Kidney (tissue), 14 donors: ENCODE measurements around the gene SPAG7. TPM values are rescaled to one million over a fixed set of nuclear protein-coding genes. Genes with fewer than 3 reads are reported as not detected.

Experiments
- DNase-seq, 5 donors: peaks; one replicate each; pipeline ENCODE4 v3.0.0-alpha.2; 2013 to 2020
- FAIRE-seq: peaks from 2 replicates; lab custom pipeline; 2012; peaks lifted over from hg19 to GRCh38; lab: Jason Lieb, UNC
- H3K27ac ChIP-seq, 2 donors: one replicate each; pipeline ENCODE4 v1.7.0; 2013; ENCODE audit warnings: low read depth in 2 of 2, low read length in 2 of 2, inconsistent platforms in 1 of 2
- H3K27me3 ChIP-seq: one replicate; pipeline ENCODE4 v1.7.1; 2013; ENCODE audit warnings: low read length, inconsistent platforms; ENCODE audit not compliant: control insufficient read depth, insufficient read depth
- H3K36me3 ChIP-seq, 3 donors: one replicate each; pipeline versions ENCODE4 v1.7.0 to v1.7.1; 2013; ENCODE audit warnings: low read length in 3 of 3, control low read depth in 1 of 3, inconsistent platforms in 1 of 3; ENCODE audit not compliant: insufficient read depth in 3 of 3, control insufficient read depth in 2 of 3
- H3K4me1 ChIP-seq, 3 donors: one replicate each; pipeline versions ENCODE4 v1.7.0 to v1.7.1; 2013; ENCODE audit warnings: low read length in 3 of 3, inconsistent platforms in 1 of 3, low read depth in 1 of 3; ENCODE audit not compliant: control insufficient read depth in 2 of 3, insufficient read depth in 2 of 3
- H3K4me3 ChIP-seq, 3 donors: one replicate each; pipeline versions ENCODE4 v1.7.0 to v1.8.1; 2013; ENCODE audit warnings: low read length in 3 of 3, control low read depth in 1 of 3, inconsistent platforms in 1 of 3
- H3K9ac ChIP-seq, 3 donors: one replicate each; pipeline versions ENCODE4 v1.7.0 to v1.7.1; 2013; ENCODE audit warnings: low read length in 3 of 3, control low read depth in 1 of 3, inconsistent platforms in 1 of 3
- H3K9me3 ChIP-seq, 3 donors: one replicate each; pipeline versions ENCODE4 v1.7.0 to v1.7.1; 2013; ENCODE audit warnings: low read length in 3 of 3, control low read depth in 1 of 3, inconsistent platforms in 1 of 3; ENCODE audit not compliant: control insufficient read depth in 2 of 3, insufficient read depth in 1 of 3
- CTCF ChIP-seq: IDR thresholded peaks from 3 replicates; pipeline ENCODE4 v1.5.1; 2012; ENCODE audit warnings: mild to moderate bottlenecking, moderate library complexity, borderline replicate concordance; ENCODE audit not compliant: insufficient read depth; ENCODE audit errors: extremely low read depth
- intact Hi-C: fragments of 100-400 bp; cut with DNase I; formaldehyde crosslinking; loops from one replicate; pipeline ENCODE4 v1.11.1; 2022
- polyA plus RNA-seq: library from polyadenylated mRNA; stranded (reverse); fragments of 350-450 nt; fragmentation: Illumina TruSeq; extraction: RNeasy Lipid Tissue Mini Kit (QIAGEN cat#74804); gene quantifications from one replicate; pipeline ENCODE4 v1.2.3, GENCODE V29; 2014; ENCODE audit warnings: low read depth, low replicate concordance; ENCODE audit not compliant: insufficient read depth
- total RNA-seq: library from RNA; stranded (reverse); fragmentation: NEBNext Ultra II Directional; extraction: Animal tissue kit (Norgen Biotek cat#: 25700); gene quantifications from one replicate; pipeline ENCODE4 v1.2.1, GENCODE V29; 2021
- donor health status: control.
- donor health status: control.
- donor health status: control.
- donor health status: control.
- donor health status: control.
- donor health status: DM: yes; HTN: yes; CAD: no.
- donor health status: Normal renal cell carcinoma (clear cell type).

The SPAG7 gene
- total and polyA plus RNA-seq, 2 donors from 2014 or later: 73.6 to 157 TPM

- Histone ChIP-seq H3K4me1 (peaks cover 3 to 14% (median 4%) of the 10 kb centered on the region in 3 donors), H3K9ac (no peak overlapping the region), H3K36me3 (peaks cover 0 to 38% (median 27%) of the 10 kb centered on the region in 3 donors), H3K9me3 (no peaks in the 10 kb centered on the region), H3K27ac (no peak overlapping the region), H3K27me3 (no peaks in the 10 kb centered on the region), H3K4me3 (no peak overlapping the region)
- no peak for TF ChIP-seq CTCF
- intact Hi-C loops: no loop called here
- DNase-seq: peak in 1 of 5 donors; percentile 40
- no peak for FAIRE-seq
Observed at GRCh38 chr17:4974115-4974670, 6.6 kb upstream of the SPAG7 start.

- no peak for TF ChIP-seq CTCF
- H3K27me3 ChIP-seq: no peaks in the 10 kb centered on the region
- intact Hi-C loops: no loop called here
- no peak overlapping the region for H3K4me3 ChIP-seq
- no peak overlapping the region for H3K27ac ChIP-seq
- DNase-seq (peak in 1 of 5 donors; percentile 66), FAIRE-seq (no peak)
- no peaks in the 10 kb centered on the region for H3K9me3 ChIP-seq
- H3K9ac ChIP-seq: no peak overlapping the region
- peaks cover 3 to 19% (median 4%) of the 10 kb centered on the region in 3 donors for H3K4me1 ChIP-seq
- H3K36me3 ChIP-seq: peaks cover 0 to 33% (median 24%) of the 10 kb centered on the region in 3 donors
Observed at GRCh38 chr17:4973256-4974114, 5.9 kb upstream of the SPAG7 start.

DNA sequence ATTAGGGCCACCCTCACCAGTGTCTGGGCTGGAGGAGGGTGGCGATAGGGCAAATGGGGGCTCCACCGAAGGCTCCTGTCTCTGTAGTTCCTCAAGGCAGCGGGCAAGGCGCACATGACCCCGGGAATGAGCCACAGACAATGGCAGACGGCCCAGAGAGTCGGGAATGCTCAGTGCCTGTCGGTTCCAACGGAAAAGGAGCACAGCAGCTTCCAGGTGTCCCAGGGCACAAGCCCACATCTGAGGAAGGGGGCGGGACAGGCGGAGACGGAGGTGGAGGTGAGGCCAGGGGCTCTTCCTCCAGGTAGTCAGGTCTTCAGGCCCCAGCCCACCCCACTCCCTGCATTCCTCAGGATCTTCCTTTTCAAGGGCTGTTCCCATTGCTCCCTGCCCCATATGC is 5.1 kb upstream of the SPAG7 start:
- intact Hi-C loops: no loop called here
- Histone ChIP-seq H3K4me1 (peaks cover 3 to 25% (median 4%) of the 10 kb centered on the region in 3 donors), H3K27me3 (no peaks in the 10 kb centered on the region), H3K9ac (no peak overlapping the region), H3K9me3 (no peaks in the 10 kb centered on the region), H3K4me3 (no peak overlapping the region), H3K27ac (no peak overlapping the region), H3K36me3 (peaks cover 0 to 26% (median 19%) of the 10 kb centered on the region in 3 donors)
- no peak for FAIRE-seq
- DNase-seq: peak in 1 of 5 donors; percentile 65
- TF ChIP-seq CTCF: no peak
